ENCODE data around the gene LGALS4.

The LGALS4 gene

GRCh38 chr19:38836983-38837626 lies 24.4 kb upstream of the LGALS4 start:
- no peak for TF ChIP-seq CTCF (IDR thresholded peaks at IDR 0.05; ENCODE audit: insufficient read depth, low read depth, low read length, missing control alignments)
- no peak overlapping the region for H3K4me3 ChIP-seq (ENCODE audit: low read depth, low read length)
- no peak for DNase-seq (ENCODE audit: low read depth)

- TF ChIP-seq CTCF (IDR thresholded peaks at IDR 0.05; ENCODE audit: insufficient read depth, low read depth, low read length, missing control alignments), result no peak
- no peak overlapping the region for H3K4me3 ChIP-seq (ENCODE audit: low read depth, low read length)
- DNase-seq (ENCODE audit: low read depth), result no peak
Observed at GRCh38 chr19:38836159-38836982, 23.6 kb upstream of the LGALS4 start.

GRCh38 chr19:38834590-38834989 lies 21.8 kb upstream of the LGALS4 start:
- H3K4me3 ChIP-seq (ENCODE audit: low read depth, low read length), result no peak overlapping the region
- no peak for DNase-seq (ENCODE audit: low read depth)
- no peak for TF ChIP-seq CTCF (IDR thresholded peaks at IDR 0.05; ENCODE audit: insufficient read depth, low read depth, low read length, missing control alignments)

GRCh38 chr19:38834104-38834490 lies 21.4 kb upstream of the LGALS4 start:
- no peak for TF ChIP-seq CTCF (IDR thresholded peaks at IDR 0.05; ENCODE audit: insufficient read depth, low read depth, low read length, missing control alignments)
- no peak for DNase-seq (ENCODE audit: low read depth)
- no peak overlapping the region for H3K4me3 ChIP-seq (ENCODE audit: low read depth, low read length)

- DNase-seq (ENCODE audit: low read depth), result no peak
- TF ChIP-seq CTCF (IDR thresholded peaks at IDR 0.05; ENCODE audit: insufficient read depth, low read depth, low read length, missing control alignments), result no peak
- no peak overlapping the region for H3K4me3 ChIP-seq (ENCODE audit: low read depth, low read length)
Observed at GRCh38 chr19:38833092-38833425, 20.3 kb upstream of the LGALS4 start.

GRCh38 chr19:38831142-38831605 lies 18.4 kb upstream of the LGALS4 start:
- no peak for TF ChIP-seq CTCF (IDR thresholded peaks at IDR 0.05; ENCODE audit: insufficient read depth, low read depth, low read length, missing control alignments)
- peak overlapping the region; percentile 82 for H3K4me3 ChIP-seq (ENCODE audit: low read depth, low read length)
- DNase-seq (ENCODE audit: low read depth), result peak; percentile 85

Measured in GM12865 (cell line).